GM19324 (cell line): Measurements from ENCODE around the gene SSTR1.

Source experiments
- ATAC-seq: cut with Tn5 transposase; IDR thresholded peaks from one replicate; pipeline ENCODE4 v1.9.1; 2021; ENCODE audit warnings: mild to moderate bottlenecking, moderate library complexity; ENCODE audit not compliant: unreplicated experiment, low FRiP score

Gene SSTR1

GRCh38 chr14:38225946-38226345, 18.2 kb downstream of the SSTR1 start:
- ATAC-seq, result no peak

DNA sequence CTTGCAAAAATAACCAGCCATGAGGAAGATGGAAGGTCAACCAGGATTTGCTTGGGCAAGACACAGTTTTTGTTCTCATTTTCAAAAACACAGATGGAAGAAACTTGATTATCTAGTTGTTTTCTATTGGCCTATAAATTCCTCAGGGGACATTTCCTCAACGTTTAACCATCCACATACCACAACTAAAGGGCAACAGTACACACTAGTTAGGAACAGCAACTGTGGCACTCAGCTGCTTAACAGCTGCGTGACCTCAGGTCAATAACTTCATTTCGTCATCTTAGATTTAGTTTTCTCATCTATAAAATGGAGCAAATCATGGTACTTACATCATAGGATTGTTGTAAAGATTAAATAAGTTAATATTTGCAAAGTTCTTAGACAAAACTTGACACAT, 18.7 kb downstream of the SSTR1 start:
- no peak for ATAC-seq

- ATAC-seq, result no peak
Measured at GRCh38 chr14:38233218-38233617, 25.5 kb downstream of the SSTR1 start.

DNA sequence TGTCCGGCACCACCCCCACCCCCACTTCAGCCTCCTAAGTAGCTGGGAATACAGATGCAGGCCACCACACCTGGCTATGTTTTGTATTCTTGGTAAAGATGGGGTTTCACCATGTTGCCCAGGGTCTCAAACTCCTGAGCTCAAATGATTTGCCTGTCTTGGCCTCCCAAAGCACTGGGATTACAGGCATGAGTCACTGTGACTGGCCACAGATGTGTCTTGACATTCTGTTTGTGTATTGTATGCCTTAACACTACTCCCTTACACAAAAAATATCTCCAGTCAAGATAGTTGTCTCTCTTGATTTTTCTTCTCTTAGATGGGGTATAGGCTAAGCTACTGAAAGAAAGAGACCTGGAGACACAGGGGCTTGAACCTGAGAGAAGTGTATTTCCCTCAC, 30.6 kb downstream of the SSTR1 start:
- no peak for ATAC-seq

DNA sequence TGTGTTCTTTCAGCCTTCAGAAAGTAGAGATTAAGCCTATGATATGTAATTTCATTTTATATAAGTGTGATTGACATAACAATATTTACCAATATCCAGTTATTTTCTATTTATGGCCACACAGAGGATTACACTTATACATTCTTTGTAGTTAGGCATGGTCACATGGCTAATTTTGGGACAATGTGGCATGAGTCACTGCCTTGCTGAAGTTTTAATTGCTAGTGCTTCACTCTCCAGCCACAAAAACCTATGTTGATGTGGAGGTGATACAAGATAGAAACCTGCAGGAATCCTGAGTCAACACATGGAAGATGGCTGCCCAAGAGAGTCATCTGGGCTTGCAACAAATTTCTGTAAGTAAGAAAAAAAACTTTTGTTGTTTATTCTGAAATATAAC, 31.2 kb downstream of the SSTR1 start:
- ATAC-seq, result no peak

- no peak for ATAC-seq
Measured at GRCh38 chr14:38243696-38244240, 36.1 kb downstream of the SSTR1 start.

GRCh38 chr14:38248321-38249028, 40.8 kb downstream of the SSTR1 start:
- no peak for ATAC-seq

DNA sequence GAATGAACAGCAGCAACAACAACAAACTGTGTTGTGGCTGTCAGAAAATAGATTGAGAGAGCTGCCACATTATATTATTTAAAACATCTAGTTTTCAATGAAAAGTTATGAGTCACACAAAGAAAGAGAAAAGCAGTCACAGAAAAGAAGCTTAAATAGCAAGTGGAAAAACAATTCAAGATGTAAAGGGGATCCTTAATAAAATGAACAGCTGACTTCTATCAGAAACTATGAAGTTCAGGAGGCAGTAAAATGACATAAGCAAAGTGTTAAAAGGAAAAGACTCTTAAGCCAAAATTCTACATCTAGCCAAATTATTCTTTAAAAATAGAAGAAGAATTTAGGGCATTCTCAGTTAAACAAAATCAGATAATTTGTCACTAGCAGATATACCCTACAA, 42.6 kb downstream of the SSTR1 start:
- no peak for ATAC-seq

GRCh38 chr14:38252066-38252710, 44.5 kb downstream of the SSTR1 start:
- no peak for ATAC-seq

DNA sequence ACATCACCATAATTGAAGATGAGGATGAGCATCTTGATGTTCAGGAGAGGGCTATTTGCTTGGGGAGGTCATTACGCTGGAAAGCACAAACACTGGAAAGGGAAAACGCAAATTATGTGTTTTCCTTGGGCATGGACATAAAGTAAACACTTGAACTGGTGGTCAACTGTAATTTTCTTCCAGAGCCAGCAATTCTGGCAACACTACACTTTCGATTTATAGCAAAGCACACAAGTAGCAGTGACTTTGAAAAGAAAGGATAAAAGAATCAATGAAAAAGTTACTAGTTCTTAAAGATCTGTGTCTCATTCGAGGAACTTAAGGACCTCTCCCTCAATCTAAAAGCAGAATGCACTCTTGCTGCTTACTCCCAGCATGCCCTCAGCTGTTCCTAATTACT, 46.0 kb downstream of the SSTR1 start:
- no peak for ATAC-seq

DNA sequence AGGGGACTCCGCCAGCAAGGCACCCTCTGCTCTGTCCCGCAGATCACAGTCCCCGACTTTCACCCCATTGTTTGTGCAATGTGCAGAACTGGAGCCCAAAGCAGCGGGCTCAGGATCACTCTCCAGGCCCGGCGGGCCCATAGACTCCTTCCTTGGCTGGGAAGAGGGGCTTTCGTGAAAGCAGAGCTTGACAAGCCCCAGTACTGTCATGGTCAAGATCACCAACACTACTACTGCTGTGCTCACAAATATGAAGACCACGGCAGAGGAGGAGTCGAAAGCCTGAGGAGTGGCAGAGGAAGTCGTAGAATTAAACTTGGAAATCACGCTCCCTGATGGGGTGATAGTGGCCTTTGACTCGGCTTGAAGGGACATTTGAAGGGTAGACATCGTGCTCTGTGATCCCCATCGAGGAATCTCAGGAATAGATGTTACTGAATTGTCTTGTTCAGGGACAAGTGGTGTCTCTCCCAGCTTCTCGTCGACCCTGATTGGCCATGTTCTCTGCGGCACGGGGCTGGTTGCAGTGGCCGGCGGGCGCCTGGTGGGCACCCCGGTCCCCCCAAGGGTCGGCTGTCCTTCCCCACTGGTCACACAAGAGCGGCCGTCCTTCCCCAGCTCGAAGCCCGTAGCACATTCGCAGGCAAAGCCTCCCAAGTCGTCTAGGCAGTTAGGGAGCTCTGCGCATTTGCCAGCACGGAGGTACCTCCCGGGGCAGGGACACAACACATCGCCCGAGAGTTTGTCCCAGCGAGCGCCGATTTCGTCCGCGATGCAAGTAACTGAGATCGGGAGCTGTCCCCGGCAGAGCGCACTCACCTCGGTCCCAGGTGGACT, 47.1 kb downstream of the SSTR1 start:
- no peak for ATAC-seq

- ATAC-seq, result no peak
Measured at GRCh38 chr14:38255408-38255672, 47.6 kb downstream of the SSTR1 start.

- no peak for ATAC-seq
Measured at GRCh38 chr14:38255673-38256532, 48.2 kb downstream of the SSTR1 start, which contains the start of gene CLEC14A. CLEC14A (minus strand) TSS chr14:38256093; CDS start chr14:38256022, 71 bp downstream.

GRCh38 chr14:38256533-38256840, 48.8 kb downstream of the SSTR1 start:
- ATAC-seq, result no peak

DNA sequence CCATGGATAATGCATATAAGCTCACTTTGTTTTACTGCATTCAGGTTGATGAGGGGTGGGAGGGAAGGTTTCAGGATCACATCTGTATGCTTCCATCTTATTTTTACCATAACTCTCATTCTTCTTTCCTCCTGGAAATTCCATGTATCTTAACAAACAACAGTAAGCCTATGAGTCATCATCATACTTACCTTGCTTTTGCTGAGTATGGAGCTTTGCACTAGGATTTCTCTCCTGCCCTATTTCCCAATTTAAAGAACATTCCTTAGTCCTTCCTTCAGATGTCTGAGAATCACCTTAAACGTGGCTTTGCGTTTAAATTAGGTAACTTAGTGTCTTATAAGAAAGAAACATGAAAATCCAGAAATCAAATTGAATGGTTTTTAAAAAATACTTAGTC, 49.8 kb downstream of the SSTR1 start:
- no peak for ATAC-seq

DNA sequence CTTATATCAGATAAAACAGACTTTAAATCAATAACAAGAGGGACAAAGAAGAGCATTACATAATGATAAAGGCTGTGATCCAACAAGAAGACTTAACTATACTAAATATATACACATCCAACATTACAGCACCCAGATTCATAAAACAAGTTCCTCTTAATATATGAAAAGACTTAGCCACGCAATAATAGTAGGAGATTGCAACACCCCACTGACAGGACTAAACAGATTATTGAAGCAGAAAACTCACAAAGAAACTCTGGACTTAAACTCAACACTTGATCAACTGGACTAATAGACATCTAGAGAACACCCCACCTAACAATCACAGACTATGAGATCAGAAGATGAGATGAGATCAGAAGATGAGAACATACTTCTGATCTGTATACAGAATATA, 53.9 kb downstream of the SSTR1 start:
- ATAC-seq, result no peak
